Measurements from ENCODE around the gene FSTL5.

DNA sequence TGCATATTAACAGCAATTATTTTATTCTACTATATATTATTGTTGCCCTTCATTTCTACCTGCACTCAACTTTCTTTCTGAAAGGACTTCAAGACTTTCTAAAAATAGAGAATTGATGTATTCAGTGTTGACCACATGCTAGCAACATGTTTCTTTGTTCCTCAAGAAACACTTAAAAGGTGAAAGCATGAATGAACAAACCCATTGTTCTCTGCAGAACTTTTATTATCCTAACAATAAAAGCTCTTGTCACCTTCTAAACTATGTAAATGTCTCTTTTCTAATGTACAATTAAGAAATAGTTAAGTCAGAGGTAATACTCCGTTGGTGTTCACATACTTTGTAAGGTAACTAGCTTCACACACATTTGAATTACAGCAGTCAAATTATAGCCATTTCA is 638.7 kb downstream of the FSTL5 start:
- TF ChIP-seq, protein P1, sequence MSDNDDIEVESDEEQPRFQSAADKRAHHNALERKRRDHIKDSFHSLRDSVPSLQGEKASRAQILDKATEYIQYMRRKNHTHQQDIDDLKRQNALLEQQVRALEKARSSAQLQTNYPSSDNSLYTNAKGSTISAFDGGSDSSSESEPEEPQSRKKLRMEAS (IDR thresholded peaks at IDR 0.05): no peak
- TF ChIP-seq POLR2A (IDR thresholded peaks at IDR 0.05; ENCODE audit: borderline replicate concordance, extremely low read depth, insufficient read depth, insufficient read length): no peak
- TF ChIP-seq, protein P2, sequence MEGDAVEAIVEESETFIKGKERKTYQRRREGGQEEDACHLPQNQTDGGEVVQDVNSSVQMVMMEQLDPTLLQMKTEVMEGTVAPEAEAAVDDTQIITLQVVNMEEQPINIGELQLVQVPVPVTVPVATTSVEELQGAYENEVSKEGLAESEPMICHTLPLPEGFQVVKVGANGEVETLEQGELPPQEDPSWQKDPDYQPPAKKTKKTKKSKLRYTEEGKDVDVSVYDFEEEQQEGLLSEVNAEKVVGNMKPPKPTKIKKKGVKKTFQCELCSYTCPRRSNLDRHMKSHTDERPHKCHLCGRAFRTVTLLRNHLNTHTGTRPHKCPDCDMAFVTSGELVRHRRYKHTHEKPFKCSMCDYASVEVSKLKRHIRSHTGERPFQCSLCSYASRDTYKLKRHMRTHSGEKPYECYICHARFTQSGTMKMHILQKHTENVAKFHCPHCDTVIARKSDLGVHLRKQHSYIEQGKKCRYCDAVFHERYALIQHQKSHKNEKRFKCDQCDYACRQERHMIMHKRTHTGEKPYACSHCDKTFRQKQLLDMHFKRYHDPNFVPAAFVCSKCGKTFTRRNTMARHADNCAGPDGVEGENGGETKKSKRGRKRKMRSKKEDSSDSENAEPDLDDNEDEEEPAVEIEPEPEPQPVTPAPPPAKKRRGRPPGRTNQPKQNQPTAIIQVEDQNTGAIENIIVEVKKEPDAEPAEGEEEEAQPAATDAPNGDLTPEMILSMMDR (IDR thresholded peaks at IDR 0.05 in 2 of 3, conservative IDR thresholded peaks at IDR 0.05 in 1 of 3; ENCODE audit: borderline replicate concordance in 1 of 3, insufficient read depth in 1 of 3, low read depth in 2 of 3, low read length in 2 of 3): no peak
- TF ChIP-seq CEBPB (IDR thresholded peaks at IDR 0.05; ENCODE audit: low read depth): no peak
- no peak for TF ChIP-seq SIN3A (IDR thresholded peaks at IDR 0.05; ENCODE audit: low read depth)
- TF ChIP-seq YY1 (IDR thresholded peaks at IDR 0.05; ENCODE audit: extremely low read depth, insufficient replicate concordance, low read depth, low read length): no peak
- TF ChIP-seq, protein P3, sequence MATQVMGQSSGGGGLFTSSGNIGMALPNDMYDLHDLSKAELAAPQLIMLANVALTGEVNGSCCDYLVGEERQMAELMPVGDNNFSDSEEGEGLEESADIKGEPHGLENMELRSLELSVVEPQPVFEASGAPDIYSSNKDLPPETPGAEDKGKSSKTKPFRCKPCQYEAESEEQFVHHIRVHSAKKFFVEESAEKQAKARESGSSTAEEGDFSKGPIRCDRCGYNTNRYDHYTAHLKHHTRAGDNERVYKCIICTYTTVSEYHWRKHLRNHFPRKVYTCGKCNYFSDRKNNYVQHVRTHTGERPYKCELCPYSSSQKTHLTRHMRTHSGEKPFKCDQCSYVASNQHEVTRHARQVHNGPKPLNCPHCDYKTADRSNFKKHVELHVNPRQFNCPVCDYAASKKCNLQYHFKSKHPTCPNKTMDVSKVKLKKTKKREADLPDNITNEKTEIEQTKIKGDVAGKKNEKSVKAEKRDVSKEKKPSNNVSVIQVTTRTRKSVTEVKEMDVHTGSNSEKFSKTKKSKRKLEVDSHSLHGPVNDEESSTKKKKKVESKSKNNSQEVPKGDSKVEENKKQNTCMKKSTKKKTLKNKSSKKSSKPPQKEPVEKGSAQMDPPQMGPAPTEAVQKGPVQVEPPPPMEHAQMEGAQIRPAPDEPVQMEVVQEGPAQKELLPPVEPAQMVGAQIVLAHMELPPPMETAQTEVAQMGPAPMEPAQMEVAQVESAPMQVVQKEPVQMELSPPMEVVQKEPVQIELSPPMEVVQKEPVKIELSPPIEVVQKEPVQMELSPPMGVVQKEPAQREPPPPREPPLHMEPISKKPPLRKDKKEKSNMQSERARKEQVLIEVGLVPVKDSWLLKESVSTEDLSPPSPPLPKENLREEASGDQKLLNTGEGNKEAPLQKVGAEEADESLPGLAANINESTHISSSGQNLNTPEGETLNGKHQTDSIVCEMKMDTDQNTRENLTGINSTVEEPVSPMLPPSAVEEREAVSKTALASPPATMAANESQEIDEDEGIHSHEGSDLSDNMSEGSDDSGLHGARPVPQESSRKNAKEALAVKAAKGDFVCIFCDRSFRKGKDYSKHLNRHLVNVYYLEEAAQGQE (IDR thresholded peaks at IDR 0.05; ENCODE audit: low read depth): no peak
- TF ChIP-seq FOSL1 (IDR thresholded peaks at IDR 0.05; ENCODE audit: low read depth): no peak
